K562 (cell line): ENCODE measurements around the gene ABHD5. TPM values are rescaled to one million over a fixed set of nuclear protein-coding genes. Genes with fewer than 3 reads are reported as not detected.

ENCODE experiments used
- ATAC-seq: fragments of 200-7000 bp; cut with Tn5 transposase; 3 replicates; pipeline ENCODE4 v1.9.1; 2020; ENCODE audit warnings: moderate library complexity
- BruUV-seq: library from RNA; stranded (reverse); fragments of 400-500 nt; replicated peaks from 2 replicates; lab custom pipeline; 2021; lab: Mats Ljungman, UMichigan
- CTCF ChIA-PET: fragments of 300-600 bp; formaldehyde crosslinking; extraction: SDS; loops from one replicate; lab custom pipeline; 2021; ENCODE audit warnings: low intra/inter-chr PET ratio; lab: Yijun Ruan, JAX
- POLR2A ChIA-PET: fragments of 300-600, 350-650 bp; sonication (Branson Sonifier 250); formaldehyde crosslinking; extraction: SDS; loops from one replicate; lab custom pipeline; 2021; ENCODE audit warnings: antibody characterized with exemption, inconsistent platforms; lab: Yijun Ruan, JAX
- DNase-seq, 4 experiments: peaks; one replicate each; pipeline versions ENCODE4 v3.0.0 to v3.0.0-alpha.2; 2011 to 2018; ENCODE audit warnings: low spot score in 3 of 4, mixed read lengths in 3 of 4; ENCODE audit errors: extremely low read depth in 1 of 4
- FAIRE-seq: peaks from 2 replicates; lab custom pipeline; 2011; peaks lifted over from hg19 to GRCh38; lab: Jason Lieb, UNC
- H2AFZ ChIP-seq: 2 replicates; pipeline ENCODE4 v1.6.0; 2011; ENCODE audit warnings: low read depth, low read length, control low read depth, inconsistent platforms
- H3K27ac ChIP-seq: fragments of 200-600 bp; 3 replicates; pipeline ENCODE4 v1.8.0; 2011; ENCODE audit warnings: low read depth, mild to moderate bottlenecking, control low read depth, inconsistent platforms, low read length, moderate library complexity, mixed read lengths; ENCODE audit errors: extremely low read depth
- H3K27me3 ChIP-seq, 2 experiments: fragments of 300-600 bp in 1 of 2; 2 replicates in 1 of 2; 3 replicates in 1 of 2; pipeline versions ENCODE4 v1.6.0 to v1.8.0; 2011; ENCODE audit warnings: inconsistent platforms in 2 of 2, low read length in 2 of 2, mild to moderate bottlenecking in 1 of 2, mixed read lengths in 1 of 2, moderate library complexity in 1 of 2; ENCODE audit not compliant: control insufficient read depth in 2 of 2, insufficient read depth in 2 of 2
- H3K36me3 ChIP-seq: fragments of 300-600 bp; 3 replicates; pipeline ENCODE4 v1.8.0; 2011; ENCODE audit warnings: mild to moderate bottlenecking, low read length, inconsistent platforms; ENCODE audit not compliant: control insufficient read depth, insufficient read depth
- H3K4me1 ChIP-seq, 2 experiments: fragments of 200-600 bp in 1 of 2; replicated peaks in 1 of 2; 2 replicates in 1 of 2; 3 replicates in 1 of 2; pipeline versions ENCODE4 v1.5.1 to v1.8.0; 2011; ENCODE audit warnings: inconsistent platforms in 2 of 2, low read length in 2 of 2, mild to moderate bottlenecking in 1 of 2, mixed read lengths in 1 of 2, moderate library complexity in 1 of 2; ENCODE audit not compliant: control insufficient read depth in 2 of 2, insufficient read depth in 2 of 2
- H3K4me2 ChIP-seq: 2 replicates; pipeline ENCODE4 v1.6.1; 2011; ENCODE audit warnings: low read length, control low read depth, inconsistent platforms, mixed read lengths; ENCODE audit not compliant: insufficient read depth
- H3K4me3 ChIP-seq: fragments of 200-600 bp; sonication (generic), shearing (Covaris generic); 2 replicates; pipeline ENCODE4 v1.5.1; 2016; ENCODE audit warnings: control low read depth, inconsistent platforms
- H3K79me2 ChIP-seq: fragments of 200-600 bp; 3 replicates; pipeline ENCODE4 v1.8.0; 2011; ENCODE audit warnings: low read length, inconsistent platforms; ENCODE audit not compliant: control insufficient read depth, insufficient read depth
- H3K9ac ChIP-seq, 2 experiments: 2 replicates each; pipeline versions ENCODE4 v1.6.0 to v1.6.1; 2011; ENCODE audit warnings: low read depth in 2 of 2, low read length in 2 of 2, control low read depth in 1 of 2, inconsistent platforms in 1 of 2, mild to moderate bottlenecking in 1 of 2, mixed read lengths in 1 of 2; ENCODE audit not compliant: insufficient read depth in 1 of 2
- H3K9me1 ChIP-seq: one replicate; pipeline ENCODE4 v1.6.0; 2011; ENCODE audit warnings: inconsistent platforms, mild to moderate bottlenecking, low read length, moderate library complexity; ENCODE audit not compliant: control insufficient read depth, insufficient read depth
- H3K9me3 ChIP-seq: replicated peaks from 2 replicates; pipeline ENCODE4 v1.5.1; 2011; ENCODE audit warnings: low read depth, low read length, inconsistent platforms; ENCODE audit not compliant: control insufficient read depth, insufficient read depth
- H4K20me1 ChIP-seq: replicated peaks from 2 replicates; pipeline ENCODE4 v1.6.1; 2011; ENCODE audit warnings: low read length, inconsistent platforms, mixed read lengths; ENCODE audit not compliant: control insufficient read depth, insufficient read depth
- BRCA1 ChIP-seq, 2 experiments: fragments of 450-650 bp in 1 of 2; sonication (generic) in 1 of 2; formaldehyde crosslinking in 1 of 2; IDR thresholded peaks; 2 replicates each; pipeline versions ENCODE4 v1.5.0 to v1.6.1; 2017 to 2020; ENCODE audit warnings: mild to moderate bottlenecking in 1 of 2, missing genetic modification reagents in 1 of 2
- FOXO4 ChIP-seq: fragments of 450-650 bp; formaldehyde crosslinking; IDR thresholded peaks from 2 replicates; pipeline ENCODE4 v1.4.0; 2020; ENCODE audit warnings: mild to moderate bottlenecking, moderate library complexity
- HMG20B ChIP-seq: fragments of 250-450 bp; sonication (Bioruptor Pico); IDR thresholded peaks from 2 replicates; pipeline ENCODE4 v1.5.0; 2021; ENCODE audit warnings: mild to moderate bottlenecking
- ID3 ChIP-seq, 2 experiments: fragments of 250-450 bp in 1 of 2; fragments of 450-650 bp in 1 of 2; sonication (Bioruptor Pico) in 1 of 2; IDR thresholded peaks; 2 replicates each; pipeline versions ENCODE4 v1.6.1 to v1.8.0; 2016 to 2021; ENCODE audit warnings: mild to moderate bottlenecking in 2 of 2, moderate library complexity in 2 of 2, missing compliant biosample characterization in 1 of 2, missing genetic modification characterization in 1 of 2
- JUND ChIP-seq, 2 experiments: IDR thresholded peaks; 2 replicates in 1 of 2; 3 replicates in 1 of 2; pipeline ENCODE4 v1.6.1; 2011; ENCODE audit warnings: borderline replicate concordance in 2 of 2, low read depth in 2 of 2, low read length in 2 of 2, improper control_type of control experiment in 1 of 2, missing biosample characterization in 1 of 2, missing genetic modification characterization in 1 of 2, missing genetic modification reagents in 1 of 2
- LCOR ChIP-seq: sonication (generic); formaldehyde crosslinking; IDR thresholded peaks from 2 replicates; pipeline ENCODE4 v1.8.0; 2022; ENCODE audit warnings: mild to moderate bottlenecking, missing genetic modification reagents
- MAFG ChIP-seq: fragments of 450-650 bp; conservative IDR thresholded peaks from 2 replicates; pipeline ENCODE4 v1.6.1; 2016; ENCODE audit warnings: missing genetic modification characterization, missing compliant biosample characterization
- NFE2 ChIP-seq: IDR thresholded peaks from 2 replicates; pipeline ENCODE4 v1.6.1; 2014; ENCODE audit warnings: antibody characterized with exemption, low read depth
- POLR2AphosphoS5 ChIP-seq: IDR thresholded peaks from 2 replicates; pipeline ENCODE4 v1.6.1; 2011; ENCODE audit warnings: mild to moderate bottlenecking, low read depth, low read length, moderate library complexity; ENCODE audit not compliant: control insufficient read depth, insufficient read depth
- STAT6 ChIP-seq: sonication (generic); formaldehyde crosslinking; IDR thresholded peaks from 2 replicates; pipeline ENCODE4 v1.8.1; 2023; ENCODE audit warnings: mild to moderate bottlenecking, missing genetic modification reagents
- THAP7 ChIP-seq: fragments of 250-450 bp; sonication (Bioruptor Pico); IDR thresholded peaks from 2 replicates; pipeline ENCODE4 v1.5.0; 2021
- ZBTB17 ChIP-seq: fragments of 450-650 bp; formaldehyde crosslinking; IDR thresholded peaks from 2 replicates; pipeline ENCODE4 v1.4.0; 2020; ENCODE audit warnings: mild to moderate bottlenecking
- ZNF639 ChIP-seq, 2 experiments: fragments of 200-800 bp in 1 of 2; sonication (Bioruptor generic) in 1 of 2; sonication (generic) in 1 of 2; formaldehyde crosslinking in 1 of 2; IDR thresholded peaks in 1 of 2; conservative IDR thresholded peaks in 1 of 2; 2 replicates each; pipeline versions ENCODE4 v1.5.0 to v1.6.1; 2016 to 2020; ENCODE audit warnings: missing compliant biosample characterization in 1 of 2, missing genetic modification characterization in 1 of 2, missing genetic modification reagents in 1 of 2
- WGBS: fragments of 100-300 bp; shearing (Covaris generic); methylation state at CpG from one replicate; pipeline ENCODE4 v1.1.6; 2016; ENCODE audit warnings: low coverage, mixed read lengths; ENCODE audit not compliant: insufficient coverage; ENCODE audit errors: missing lambda C conversion rate; 5-methylcytosine and 5-hydroxymethylcytosine counted together
- in situ Hi-C: fragments of 300-500 bp; cut with MboI; formaldehyde crosslinking; loops from 4 replicates; pipeline ENCODE4 v1.15.0; 2018; ENCODE audit warnings: inconsistent platforms, mixed read lengths
- intact Hi-C: fragments of 100-400 bp; cut with micrococcal nuclease; formaldehyde crosslinking; loops from 2 replicates; pipeline ENCODE4 v1.14.2; 2022
- polyA plus RNA-seq, 8 experiments: library from polyadenylated mRNA; depleted of rRNA in 4 of 8; stranded (reverse) in 5 of 8; unstranded in 3 of 8; fragments of >200 nt; fragmentation: Nextera tagmentation in 2 of 8; fragmentation: Illumina TruSeq in 1 of 8; extraction: Ambion mirVana in 2 of 8; extraction: Trizol in 1 of 8; gene quantifications; 2 replicates each; pipeline versions ENCODE4 v1.2.1 to v1.2.3, GENCODE V29; 2011 to 2014; ENCODE audit warnings: inconsistent platforms in 1 of 8, missing spikeins in 1 of 8
- total RNA-seq, 7 experiments: library from RNA; depleted of rRNA in 6 of 7; stranded (reverse); fragments of >200 nt in 6 of 7; fragmentation: Illumina TruSeq in 2 of 7; extraction: Trizol in 2 of 7; gene quantifications; 2 replicates each; pipeline versions ENCODE4 v1.2.1 to v1.2.3, GENCODE V29; 2011 to 2021; ENCODE audit warnings: low replicate concordance in 1 of 7

ABHD5 gene
- total and polyA plus RNA-seq, 9 of the 15 experiments (the other 6 are each of a cell fraction or from before 2014, with no cell fraction given): 27.8 to 61.7 (median 39.9) TPM

- ChIA-PET POLR2A (interaction anchor here (0.6 to 2.4 kb wide), 15 partner anchors 8 to 1086 kb away, joined by 3 to 8 read pairs (median 4); no protein-coding TSS in a partner anchor), CTCF (interaction anchor here (1.0 kb wide), 1 partner anchor 48 kb away, joined by 3 read pairs; no protein-coding TSS in a partner anchor)
- Histone ChIP-seq H3K9me1 (no peaks in the 10 kb centered on the region), H2AFZ (peak overlapping the region; percentile 69), H3K4me1 (peaks cover 39 to 40% of the 10 kb centered on the region in 2 experiments), H3K27me3 (no peaks in the 10 kb centered on the region), H3K9me3 (peaks cover 2% of the 10 kb centered on the region; the same call in 1 of the 2 replicates), H3K79me2 (peaks cover 41% of the 10 kb centered on the region), H3K36me3 (peaks cover 5% of the 10 kb centered on the region; the same call in 2 of the 3 replicates), H3K4me3 (no peak overlapping the region), H3K27ac (peak overlapping the region; percentile 91), H3K4me2 (peak overlapping the region; percentile 53), H3K9ac (peak overlapping the region in 1 of 2 experiments; percentile 48; a peak in 2 of 4 replicates), H4K20me1 (no peaks in the 10 kb centered on the region)
- ATAC-seq (no peak), FAIRE-seq (no peak), DNase-seq (peak in 1 of 4 experiments; percentile 48)
- intact Hi-C loops (loop anchor here (1.0 to 2.0 kb wide), 2 partner anchors 8 to 16 kb away; no protein-coding TSS in a partner anchor), in situ Hi-C loops (no loop called here)
- WGBS: 26% methylated on average over 4 of the region's 4 CpGs
- no TSS peak for BruUV-seq
- TF ChIP-seq MAFG (tag) (no peak), ID3 (CRISPR knock-in tag; IDR thresholded peaks at IDR 0.05) (no peak), ID3 (tag; IDR thresholded peaks at IDR 0.05) (0 out of 2 replicates have a peak, but pooled peaks have one; percentile 26), ZNF639 (CRISPR knock-in tag; conservative IDR thresholded peaks at IDR 0.05 in 1 of 2, IDR thresholded peaks at IDR 0.05 in 1 of 2) (no peak), JUND (IDR thresholded peaks at IDR 0.05; ENCODE audit: borderline replicate concordance, low read depth, low read length) (peak; percentile 20; the same call in 1 of the 2 replicates), JUND (tag; IDR thresholded peaks at IDR 0.05; ENCODE audit: borderline replicate concordance, low read depth, low read length) (no peak), POLR2AphosphoS5 (no peak), BRCA1 (IDR thresholded peaks at IDR 0.05) (no peak), BRCA1 (CRISPR knock-in tag; IDR thresholded peaks at IDR 0.05) (no peak), HMG20B (CRISPR knock-in tag) (peak; percentile 59; the same call in 1 of the 2 replicates), ZBTB17 (CRISPR knock-in tag) (no peak), LCOR (CRISPR knock-in tag) (0 out of 2 replicates have a peak, but pooled peaks have one; percentile 61), STAT6 (CRISPR knock-in tag) (no peak), NFE2 (no peak), THAP7 (CRISPR knock-in tag) (0 out of 2 replicates have a peak, but pooled peaks have one; percentile 52), FOXO4 (CRISPR knock-in tag) (no peak)
Observed at GRCh38 chr3:43686333-43686699, 4.4 kb upstream of the ABHD5 start.
